NCI-H526 (cell line): ENCODE results near the gene ADAM10.

ENCODE experiments used
- DNase-seq, 2 experiments: peaks; one replicate each; lab custom pipeline; 2025; lab: John Stamatoyannopoulos, UW

Gene ADAM10

GRCh38 chr15:58576657-58577056, 172.8 kb downstream of the ADAM10 start:
- DNase-seq: no peak

- DNase-seq: no peak
Observed at GRCh38 chr15:58575045-58575786, 174.3 kb downstream of the ADAM10 start.

- DNase-seq: peak; percentile 11 to 25
Observed at GRCh38 chr15:58574631-58575030, 174.9 kb downstream of the ADAM10 start.

DNA sequence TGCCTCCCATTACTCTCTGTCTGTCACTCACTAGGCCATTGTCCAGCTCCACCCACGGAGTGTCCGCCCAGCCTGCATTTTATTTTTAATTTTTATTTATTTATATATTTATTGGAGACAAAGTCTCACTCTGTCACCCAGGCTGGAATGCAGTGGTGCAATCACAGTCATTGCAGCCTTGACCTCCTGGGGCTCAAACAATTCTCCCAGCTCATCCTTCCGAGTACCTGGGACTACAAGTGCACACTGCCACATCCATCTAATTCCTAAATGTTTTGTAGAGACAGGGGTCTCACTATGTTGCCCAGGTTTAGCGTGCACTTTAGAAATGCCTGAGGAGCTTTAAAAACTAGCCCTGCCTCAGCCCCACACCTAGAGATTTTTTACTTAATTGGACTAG, 176.2 kb downstream of the ADAM10 start:
- DNase-seq: no peak

DNA sequence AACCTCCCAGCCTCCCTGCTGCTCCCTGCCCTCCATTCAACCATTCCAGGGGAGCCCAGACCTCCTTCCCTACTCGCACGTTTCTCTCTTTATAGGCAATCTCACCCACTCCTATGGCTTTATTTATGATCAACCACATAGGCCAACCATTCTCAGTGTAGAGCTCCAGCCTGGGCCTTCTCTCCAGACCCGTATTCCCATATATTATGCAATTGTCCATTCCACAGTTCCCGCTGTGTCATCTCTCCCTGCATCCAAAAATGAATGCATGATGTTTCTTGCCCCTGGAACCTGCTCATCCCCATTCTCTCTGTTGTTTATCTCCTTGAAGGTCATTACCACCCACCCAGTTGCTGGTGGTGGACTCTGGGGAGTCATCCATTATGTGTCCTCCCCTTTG, 177.0 kb downstream of the ADAM10 start:
- DNase-seq: no peak

DNA sequence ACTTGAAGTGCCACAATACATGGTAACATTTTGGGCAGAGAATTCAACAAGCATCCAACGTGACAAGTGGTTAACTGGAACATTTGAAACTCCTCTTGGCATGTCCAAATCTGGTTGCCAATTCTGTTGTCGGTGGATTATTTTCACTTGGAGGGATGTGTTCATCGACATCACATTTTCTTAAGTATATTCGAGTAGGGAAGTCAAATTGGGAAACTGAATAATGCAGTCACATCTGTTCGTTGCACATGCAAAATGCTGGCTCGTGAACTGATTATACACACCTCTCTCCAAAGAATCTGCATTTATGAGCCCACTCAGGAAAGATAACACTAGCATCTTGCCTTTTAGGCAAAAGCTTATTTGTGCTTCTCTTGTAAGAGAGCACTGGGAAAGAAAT, 178.0 kb downstream of the ADAM10 start:
- peak in 1 of 2 experiments; percentile 23 for DNase-seq

DNA sequence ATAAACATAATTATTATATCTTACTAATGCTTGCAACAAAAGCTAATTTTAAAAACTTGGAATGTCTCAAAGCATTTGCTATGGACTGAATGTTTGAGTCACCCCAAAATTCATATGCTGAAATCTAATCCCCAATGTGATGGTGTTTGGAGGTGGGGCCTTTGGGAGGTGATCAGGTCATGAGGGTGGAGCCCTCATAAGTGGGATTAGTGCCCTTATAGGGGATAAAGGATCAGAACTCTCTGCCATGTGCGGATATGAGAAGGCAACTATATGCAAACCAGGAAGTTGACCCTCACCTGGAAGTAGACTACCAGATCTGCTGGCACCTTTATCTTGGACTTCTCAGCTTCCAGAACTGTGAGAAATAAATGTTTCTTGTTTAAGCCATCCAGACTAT, 180.1 kb downstream of the ADAM10 start:
- DNase-seq: no peak

- DNase-seq: no peak
Observed at GRCh38 chr15:58568157-58568571, 181.3 kb downstream of the ADAM10 start.

DNA sequence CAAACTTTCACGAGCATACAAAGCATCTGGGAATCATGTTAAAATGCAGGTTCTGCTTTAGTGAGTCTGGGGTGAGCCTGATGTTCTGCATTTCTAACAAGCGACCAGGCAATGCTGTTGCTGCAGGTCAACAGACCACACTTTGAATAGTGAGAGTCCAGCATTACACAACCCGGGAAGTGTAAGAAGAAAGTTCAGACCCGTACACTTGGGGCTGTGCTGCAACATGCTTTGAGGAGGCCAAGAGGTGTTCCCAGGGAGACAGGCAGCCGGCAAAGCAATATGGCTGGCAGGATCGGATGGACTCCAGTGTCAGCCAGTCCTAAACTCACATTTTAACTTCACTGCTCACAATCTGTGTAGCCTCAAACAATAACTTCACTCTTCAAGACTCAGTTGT, 183.5 kb downstream of the ADAM10 start:
- DNase-seq: no peak

DNA sequence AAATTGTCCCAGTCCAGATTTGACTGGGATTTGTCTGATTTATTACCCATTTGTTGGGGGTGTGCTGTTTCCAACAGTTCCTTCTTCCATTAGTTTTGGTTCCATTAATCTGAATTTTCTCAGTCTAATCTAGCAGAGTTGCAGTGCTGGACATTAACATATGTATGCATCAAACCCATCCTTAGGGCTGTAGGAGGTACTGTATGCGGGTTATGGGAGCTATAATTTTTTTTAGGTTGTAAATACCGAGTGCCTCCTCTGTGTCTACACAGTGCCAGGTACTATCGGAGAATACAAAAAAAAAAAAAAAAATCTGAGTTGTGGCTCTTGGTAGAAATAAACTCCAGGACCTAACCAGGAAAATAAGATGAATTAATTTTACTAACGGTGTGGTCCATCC, 183.9 kb downstream of the ADAM10 start:
- DNase-seq: no peak

GRCh38 chr15:58564981-58565380, 184.5 kb downstream of the ADAM10 start:
- peak; percentile 83 to 85 for DNase-seq

GRCh38 chr15:58562135-58562534, 187.4 kb downstream of the ADAM10 start:
- DNase-seq: no peak

DNA sequence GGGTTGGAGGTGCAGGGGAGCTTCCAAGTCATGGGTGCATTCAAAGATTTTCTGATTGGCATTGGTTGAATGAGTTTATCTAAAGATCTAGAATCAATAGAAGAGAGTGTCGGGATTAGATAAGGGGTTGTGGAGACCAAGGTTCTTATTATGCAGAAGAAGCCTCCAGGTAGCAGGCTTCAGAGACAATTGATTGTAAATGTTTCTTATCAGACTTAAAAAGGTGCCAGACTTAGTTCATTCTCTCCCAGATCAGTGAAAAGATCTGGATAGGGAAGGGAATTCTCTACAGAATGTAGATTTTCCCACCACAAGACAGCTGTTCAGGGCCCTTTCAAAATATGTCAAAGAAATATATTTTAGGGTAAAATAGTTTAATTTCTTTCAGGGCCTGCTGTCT, 188.2 kb downstream of the ADAM10 start:
- DNase-seq: no peak

DNA sequence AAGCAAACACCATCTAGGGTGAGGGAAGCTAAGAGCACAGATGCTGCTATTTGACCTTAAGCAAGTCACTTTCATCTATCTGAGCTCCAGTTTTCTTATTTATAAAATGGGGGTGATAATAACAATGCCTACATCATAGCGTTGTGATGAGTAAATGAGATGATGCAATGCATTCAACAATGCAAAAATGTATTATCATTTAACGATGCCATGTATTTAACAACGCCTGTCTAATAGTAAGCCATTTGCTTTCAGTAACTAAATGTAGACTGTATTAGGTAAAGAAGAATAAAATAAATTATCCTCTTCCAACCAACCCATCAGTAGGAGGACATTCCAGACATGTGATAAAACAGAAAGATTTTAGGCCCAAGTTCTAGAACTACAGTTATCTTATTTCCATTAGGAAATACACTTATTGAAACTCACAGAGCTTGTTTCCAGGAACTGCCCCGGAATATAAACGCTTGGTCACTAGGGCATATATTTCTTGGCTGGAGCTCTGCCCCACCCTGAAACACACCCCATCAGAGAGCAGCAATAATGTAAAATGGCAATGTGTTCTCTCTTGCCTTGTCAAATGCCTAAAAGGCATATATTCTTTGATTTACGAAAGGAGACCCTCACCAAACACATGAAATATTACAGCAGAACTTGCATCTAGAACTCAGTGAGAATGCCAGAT, 189.5 kb downstream of the ADAM10 start:
- no peak for DNase-seq

DNA sequence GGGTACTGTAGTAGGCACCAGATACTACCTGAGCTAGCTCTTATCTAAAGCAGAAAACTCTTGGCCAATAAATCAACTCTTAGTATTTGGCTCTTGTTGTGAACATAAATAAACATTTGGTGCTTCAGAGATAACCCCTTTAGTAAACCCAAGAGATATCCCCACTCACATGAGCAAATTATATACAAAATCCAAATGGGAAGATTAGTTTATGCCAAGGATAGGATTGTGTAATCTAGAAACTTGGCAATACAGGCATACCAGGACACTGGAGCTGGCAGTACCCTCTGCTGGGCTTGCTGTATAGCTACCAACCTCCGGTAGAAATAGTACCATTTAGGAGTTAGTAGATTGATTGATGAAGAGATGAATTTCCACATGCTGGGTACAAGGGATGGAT, 190.7 kb downstream of the ADAM10 start:
- DNase-seq: no peak

DNA sequence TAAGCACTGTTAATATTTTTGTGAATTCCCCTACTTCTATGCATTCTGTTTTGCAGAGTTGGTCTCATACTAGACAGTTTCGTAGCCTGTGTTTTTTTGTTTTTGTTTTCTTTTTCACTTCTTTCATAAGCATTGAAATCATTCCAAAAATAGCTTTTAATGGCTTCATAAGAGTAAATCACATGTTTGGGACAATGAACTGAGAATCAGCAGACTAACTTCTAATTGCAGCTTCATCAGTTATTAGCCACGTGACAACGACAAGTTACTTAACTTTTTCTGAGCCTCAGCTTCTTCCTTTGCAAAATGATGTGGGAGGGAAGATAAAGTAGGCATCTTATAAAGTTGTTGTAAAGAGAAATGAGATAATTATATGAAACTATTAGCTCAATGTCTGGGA, 193.0 kb downstream of the ADAM10 start:
- DNase-seq: no peak

DNA sequence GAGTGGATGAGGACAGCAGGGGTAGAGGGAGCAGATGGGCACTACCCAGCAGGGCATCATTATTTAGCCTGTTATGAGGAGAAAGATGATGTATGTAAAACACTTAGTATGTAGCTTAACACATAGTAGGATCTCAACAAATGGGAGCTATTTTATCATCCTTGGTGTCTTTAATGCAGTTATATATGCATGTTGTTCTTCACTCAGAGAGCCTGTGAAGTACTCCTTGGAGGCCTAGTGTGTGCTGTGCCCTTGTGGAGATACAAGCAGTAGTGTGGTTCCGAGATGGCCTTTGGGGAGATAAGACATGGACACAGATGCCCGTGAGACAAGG, 193.5 kb downstream of the ADAM10 start:
- no peak for DNase-seq

GRCh38 chr15:58555162-58556027, 194.1 kb downstream of the ADAM10 start:
- DNase-seq: peak in 1 of 2 experiments; percentile 40

DNA sequence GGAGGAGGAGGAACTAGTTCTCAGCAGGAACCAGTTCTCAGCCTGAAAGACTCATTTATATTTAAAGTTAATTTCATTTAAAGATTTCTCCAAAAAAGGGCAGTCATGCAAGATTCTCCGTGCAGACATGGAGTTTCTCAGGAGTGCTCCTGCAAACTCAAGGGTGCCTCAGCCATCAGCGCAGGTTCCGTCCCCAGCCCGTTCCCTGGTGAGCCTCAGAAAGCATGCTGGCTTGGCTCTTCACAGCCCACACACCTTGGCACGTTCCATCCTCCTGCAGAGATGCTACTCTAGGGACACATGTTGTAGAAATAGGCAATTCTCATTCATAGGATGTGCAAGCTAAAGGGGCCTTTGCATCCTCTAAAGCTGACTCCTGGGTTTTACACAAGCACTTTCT, 194.7 kb downstream of the ADAM10 start:
- DNase-seq: no peak

- DNase-seq: no peak
Observed at GRCh38 chr15:58553365-58553918, 196.1 kb downstream of the ADAM10 start.

- no peak for DNase-seq
Observed at GRCh38 chr15:58552505-58553364, 196.8 kb downstream of the ADAM10 start.
